ENCODE data around the gene COL6A6. TPM values are rescaled to one million over a fixed set of nuclear protein-coding genes. Genes with fewer than 3 reads are reported as not detected.
A peak's percentile ranks its signal among the peaks of the same experiment; 100 is the strongest.

The COL6A6 gene
- total RNA-seq, 1 experiment from 2014 or later: not detected

DNA sequence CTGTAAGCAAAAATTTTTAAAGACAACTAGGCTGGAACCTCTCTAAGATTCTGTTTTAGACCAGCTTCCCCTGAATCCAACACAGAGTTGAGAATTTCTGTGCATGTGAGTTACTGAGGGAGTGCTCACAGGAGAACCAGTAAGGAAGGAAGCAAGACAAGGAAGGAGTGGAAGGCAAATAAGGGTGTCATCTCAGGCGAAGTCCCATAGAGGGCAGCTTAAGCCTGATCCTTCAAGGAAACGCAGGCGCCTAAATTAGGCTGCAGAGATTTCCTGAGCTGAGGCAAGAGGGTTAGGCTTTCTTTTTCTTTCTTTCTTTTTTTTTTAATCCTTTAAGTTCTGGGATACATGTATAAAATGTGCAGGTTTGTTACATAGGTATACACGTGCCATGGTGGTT lies 36.2 kb upstream of the COL6A6 start:
- CTCF ChIA-PET: interaction anchor here (0.7 to 1.6 kb wide), 2 partner anchors 205 to 1799 kb away, joined by 4 to 5 read pairs; no protein-coding TSS in a partner anchor
- BruUV-seq (replicated peaks): no TSS peak
- H3K27ac Mint-ChIP-seq (ENCODE audit: unreplicated experiment): no peak overlapping the region
- DNase-seq: peak; percentile 44
- no peaks in the 10 kb centered on the region for H3K36me3 Mint-ChIP-seq (ENCODE audit: insufficient read depth, unreplicated experiment)
- no peaks in the 10 kb centered on the region for H3K9me3 Mint-ChIP-seq (ENCODE audit: low read depth, unreplicated experiment)
- no peaks in the 10 kb centered on the region for H3K4me1 Mint-ChIP-seq (ENCODE audit: low read depth, unreplicated experiment)
- intact Hi-C loops (cut with micrococcal nuclease; ENCODE audit: unreplicated experiment): loop anchor here (2.0 kb wide), 1 partner anchor 58 kb away; no protein-coding TSS in a partner anchor
- TF ChIP-seq, protein P1, sequence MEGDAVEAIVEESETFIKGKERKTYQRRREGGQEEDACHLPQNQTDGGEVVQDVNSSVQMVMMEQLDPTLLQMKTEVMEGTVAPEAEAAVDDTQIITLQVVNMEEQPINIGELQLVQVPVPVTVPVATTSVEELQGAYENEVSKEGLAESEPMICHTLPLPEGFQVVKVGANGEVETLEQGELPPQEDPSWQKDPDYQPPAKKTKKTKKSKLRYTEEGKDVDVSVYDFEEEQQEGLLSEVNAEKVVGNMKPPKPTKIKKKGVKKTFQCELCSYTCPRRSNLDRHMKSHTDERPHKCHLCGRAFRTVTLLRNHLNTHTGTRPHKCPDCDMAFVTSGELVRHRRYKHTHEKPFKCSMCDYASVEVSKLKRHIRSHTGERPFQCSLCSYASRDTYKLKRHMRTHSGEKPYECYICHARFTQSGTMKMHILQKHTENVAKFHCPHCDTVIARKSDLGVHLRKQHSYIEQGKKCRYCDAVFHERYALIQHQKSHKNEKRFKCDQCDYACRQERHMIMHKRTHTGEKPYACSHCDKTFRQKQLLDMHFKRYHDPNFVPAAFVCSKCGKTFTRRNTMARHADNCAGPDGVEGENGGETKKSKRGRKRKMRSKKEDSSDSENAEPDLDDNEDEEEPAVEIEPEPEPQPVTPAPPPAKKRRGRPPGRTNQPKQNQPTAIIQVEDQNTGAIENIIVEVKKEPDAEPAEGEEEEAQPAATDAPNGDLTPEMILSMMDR (IDR thresholded peaks at IDR 0.05; ENCODE audit: unreplicated experiment): peak; percentile 49
- H3K4me3 Mint-ChIP-seq (ENCODE audit: low read depth, unreplicated experiment): no peak overlapping the region
- peaks cover 25% of the 10 kb centered on the region for H3K27me3 Mint-ChIP-seq (ENCODE audit: unreplicated experiment)

DNA sequence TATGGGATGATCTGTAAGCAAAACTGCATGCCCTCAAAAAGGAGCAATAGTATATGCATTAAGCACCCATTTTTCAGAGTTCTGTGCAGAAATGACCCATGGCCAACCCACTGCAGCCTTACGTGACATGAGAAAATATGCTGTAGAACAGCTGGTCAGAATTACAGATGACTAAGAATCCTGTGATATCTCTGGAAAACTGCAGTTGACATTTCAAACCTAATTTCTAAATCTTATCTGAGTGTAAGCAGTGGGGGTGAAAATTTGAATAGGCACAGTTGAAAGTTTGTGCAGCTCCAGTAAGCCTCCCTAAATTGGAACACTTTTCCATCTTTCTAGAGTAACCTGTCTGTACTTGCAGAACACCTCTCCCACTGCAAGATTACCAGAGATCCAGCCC lies 28.7 kb upstream of the COL6A6 start:
- no TSS peak for BruUV-seq (replicated peaks)
- Mint-ChIP-seq H3K27ac (ENCODE audit: unreplicated experiment) (no peak overlapping the region), H3K4me3 (ENCODE audit: low read depth, unreplicated experiment) (no peak overlapping the region), H3K4me1 (ENCODE audit: low read depth, unreplicated experiment) (no peaks in the 10 kb centered on the region), H3K36me3 (ENCODE audit: insufficient read depth, unreplicated experiment) (no peaks in the 10 kb centered on the region), H3K27me3 (ENCODE audit: unreplicated experiment) (peaks cover 35% of the 10 kb centered on the region), H3K9me3 (ENCODE audit: low read depth, unreplicated experiment) (no peaks in the 10 kb centered on the region)
- CTCF ChIA-PET: no interaction called here
- TF ChIP-seq, protein P1 (IDR thresholded peaks at IDR 0.05; ENCODE audit: unreplicated experiment): no peak
- intact Hi-C loops (cut with micrococcal nuclease; ENCODE audit: unreplicated experiment): no loop called here
- DNase-seq: no peak

DNA sequence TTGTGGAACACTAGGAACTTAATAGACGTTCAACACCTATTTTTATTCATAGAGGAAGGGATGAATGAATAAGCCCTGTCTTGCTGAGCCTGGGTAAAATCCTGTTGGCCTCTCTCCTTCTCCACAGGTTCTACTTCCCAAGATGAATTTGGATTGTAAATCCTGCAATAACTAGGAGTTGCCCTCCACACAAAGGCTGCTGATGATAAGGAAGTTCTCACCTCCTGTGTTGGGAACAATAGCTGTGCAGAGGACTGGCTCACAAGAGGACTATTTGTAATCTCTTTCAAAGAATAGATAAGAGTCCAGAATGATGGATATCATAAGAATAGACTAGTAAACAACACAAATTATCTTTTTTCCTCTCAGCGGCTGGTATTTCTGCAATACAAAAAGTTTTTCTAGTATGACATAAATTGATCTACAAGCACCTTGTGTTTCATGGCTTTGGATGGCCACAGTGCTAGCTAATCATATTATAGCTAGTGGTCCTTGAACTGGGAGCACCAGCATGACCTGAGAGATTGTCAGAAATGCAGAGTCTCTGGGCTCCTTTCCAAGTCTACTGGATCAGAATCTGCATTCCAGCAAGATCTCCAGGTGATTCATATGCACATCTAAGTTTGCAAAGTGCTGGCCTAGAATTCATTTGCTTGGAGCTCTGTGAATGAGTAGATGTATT lies 28.1 kb upstream of the COL6A6 start:
- intact Hi-C loops (cut with micrococcal nuclease; ENCODE audit: unreplicated experiment): no loop called here
- CTCF ChIA-PET: no interaction called here
- no TSS peak for BruUV-seq (replicated peaks)

DNA sequence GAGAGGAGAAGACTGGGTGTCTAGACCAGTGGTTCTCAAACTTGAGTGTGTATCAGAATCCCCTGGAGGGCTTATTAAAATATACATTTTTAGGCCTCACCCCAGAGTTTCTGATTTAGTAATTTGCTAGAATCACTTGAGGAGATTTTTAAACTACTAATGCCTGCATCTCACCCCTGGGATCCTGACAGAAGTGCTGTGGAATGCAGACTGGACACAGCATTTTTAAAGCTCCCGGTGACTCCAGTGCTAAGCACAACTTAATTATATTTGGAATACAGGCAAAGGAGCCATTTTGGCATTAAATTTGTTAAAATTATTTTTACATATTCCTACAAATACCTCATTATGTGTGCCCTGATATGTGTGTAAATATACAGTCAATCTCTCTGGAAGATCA lies 26.7 kb upstream of the COL6A6 start:
- no peak overlapping the region for H3K27ac Mint-ChIP-seq (ENCODE audit: unreplicated experiment)
- H3K4me3 Mint-ChIP-seq (ENCODE audit: low read depth, unreplicated experiment): no peak overlapping the region
- TF ChIP-seq, protein P1 (IDR thresholded peaks at IDR 0.05; ENCODE audit: unreplicated experiment): no peak
- no peaks in the 10 kb centered on the region for H3K36me3 Mint-ChIP-seq (ENCODE audit: insufficient read depth, unreplicated experiment)
- H3K27me3 Mint-ChIP-seq (ENCODE audit: unreplicated experiment): peaks cover 33% of the 10 kb centered on the region
- intact Hi-C loops (cut with micrococcal nuclease; ENCODE audit: unreplicated experiment): no loop called here
- no peaks in the 10 kb centered on the region for H3K4me1 Mint-ChIP-seq (ENCODE audit: low read depth, unreplicated experiment)
- CTCF ChIA-PET: no interaction called here
- no peaks in the 10 kb centered on the region for H3K9me3 Mint-ChIP-seq (ENCODE audit: low read depth, unreplicated experiment)
- BruUV-seq (replicated peaks): no TSS peak
- no peak for DNase-seq

More for the DNA sequence above, 28.1 kb upstream of the COL6A6 start:
- no peak for DNase-seq
- no peak overlapping the region for H3K27ac Mint-ChIP-seq (ENCODE audit: unreplicated experiment)
- no peaks in the 10 kb centered on the region for H3K9me3 Mint-ChIP-seq (ENCODE audit: low read depth, unreplicated experiment)
- no peak overlapping the region for H3K4me3 Mint-ChIP-seq (ENCODE audit: low read depth, unreplicated experiment)
- TF ChIP-seq, protein P1 (IDR thresholded peaks at IDR 0.05; ENCODE audit: unreplicated experiment): no peak
- peaks cover 33% of the 10 kb centered on the region for H3K27me3 Mint-ChIP-seq (ENCODE audit: unreplicated experiment)
- no peaks in the 10 kb centered on the region for H3K36me3 Mint-ChIP-seq (ENCODE audit: insufficient read depth, unreplicated experiment)
- H3K4me1 Mint-ChIP-seq (ENCODE audit: low read depth, unreplicated experiment): no peaks in the 10 kb centered on the region
